Esophagus muscularis mucosa (tissue), 4 donors: ENCODE results near the gene VSTM5.

ENCODE experiments used
- EP300 ChIP-seq: sonication (generic); formaldehyde crosslinking; IDR thresholded peaks from one replicate; pipeline ENCODE4 v1.6.1; 2017; ENCODE audit warnings: antibody characterized with exemption
- POLR2A ChIP-seq: fragments of 450-650 bp; IDR thresholded peaks from one replicate; pipeline ENCODE4 v1.6.1; 2017; ENCODE audit warnings: antibody characterized with exemption, moderate library complexity, mild to moderate bottlenecking, low read depth
- POLR2AphosphoS5 ChIP-seq, 2 donors: sonication (generic); formaldehyde crosslinking; IDR thresholded peaks; one replicate each; pipeline ENCODE4 v1.6.1; 2017; ENCODE audit warnings: antibody characterized with exemption in 2 of 2
- TF ChIP-seq, protein P1 (sequence below), 3 experiments: fragments of 200-600 bp in 2 of 3; fragments of 450-650 bp in 1 of 3; sonication (generic) in 2 of 3; IDR thresholded peaks; one replicate each; pipeline ENCODE4 v1.5.1; 2017 to 2019; ENCODE audit warnings: antibody characterized with exemption in 3 of 3, mild to moderate bottlenecking in 2 of 3, moderate library complexity in 1 of 3

DNA sequence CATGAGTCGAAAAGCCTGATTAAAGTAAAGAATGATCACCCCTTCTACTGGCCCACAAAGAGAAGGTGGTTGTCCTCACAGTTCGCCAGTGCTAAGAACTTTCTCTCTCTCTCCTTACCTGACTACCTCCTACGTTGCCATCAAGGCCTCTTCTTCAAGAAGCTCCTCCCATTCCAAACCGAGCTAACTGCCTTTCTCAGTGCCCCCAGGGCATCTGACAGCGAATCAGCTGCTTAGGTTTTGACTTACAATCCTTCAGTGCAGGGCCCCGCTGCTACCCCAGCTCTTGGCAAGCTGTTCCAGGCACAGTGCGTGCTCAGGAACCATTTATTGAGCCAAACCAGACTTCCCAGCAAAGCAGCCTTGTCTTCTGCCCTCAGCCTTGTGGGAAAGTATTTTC lies 5.8 kb downstream of the VSTM5 start:
- TF ChIP-seq POLR2A = no peak
- no peak for TF ChIP-seq EP300
- TF ChIP-seq, protein P1, sequence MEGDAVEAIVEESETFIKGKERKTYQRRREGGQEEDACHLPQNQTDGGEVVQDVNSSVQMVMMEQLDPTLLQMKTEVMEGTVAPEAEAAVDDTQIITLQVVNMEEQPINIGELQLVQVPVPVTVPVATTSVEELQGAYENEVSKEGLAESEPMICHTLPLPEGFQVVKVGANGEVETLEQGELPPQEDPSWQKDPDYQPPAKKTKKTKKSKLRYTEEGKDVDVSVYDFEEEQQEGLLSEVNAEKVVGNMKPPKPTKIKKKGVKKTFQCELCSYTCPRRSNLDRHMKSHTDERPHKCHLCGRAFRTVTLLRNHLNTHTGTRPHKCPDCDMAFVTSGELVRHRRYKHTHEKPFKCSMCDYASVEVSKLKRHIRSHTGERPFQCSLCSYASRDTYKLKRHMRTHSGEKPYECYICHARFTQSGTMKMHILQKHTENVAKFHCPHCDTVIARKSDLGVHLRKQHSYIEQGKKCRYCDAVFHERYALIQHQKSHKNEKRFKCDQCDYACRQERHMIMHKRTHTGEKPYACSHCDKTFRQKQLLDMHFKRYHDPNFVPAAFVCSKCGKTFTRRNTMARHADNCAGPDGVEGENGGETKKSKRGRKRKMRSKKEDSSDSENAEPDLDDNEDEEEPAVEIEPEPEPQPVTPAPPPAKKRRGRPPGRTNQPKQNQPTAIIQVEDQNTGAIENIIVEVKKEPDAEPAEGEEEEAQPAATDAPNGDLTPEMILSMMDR (IDR thresholded peaks at IDR 0.05) = no peak
- no peak for TF ChIP-seq POLR2AphosphoS5 (IDR thresholded peaks at IDR 0.05)
